ENCODE measurements around the gene PPM1F. TPM values are rescaled to one million over a fixed set of nuclear protein-coding genes. Genes with fewer than 3 reads are reported as not detected.

Gene PPM1F
- total and polyA plus RNA-seq, 2 experiments from 2014 or later, result 15.1 to 41.6 TPM

GRCh38 chr22:21996175-21996720 is 43.6 kb upstream of the PPM1F start:
- H3K9me3 ChIP-seq (ENCODE audit: low read depth), result no peaks in the 10 kb centered on the region
- WGBS, 2 experiments (ENCODE audit: low coverage in 1 of 2, low lambda C conversion rate in 2 of 2, missing lambda C conversion rate in 2 of 2), result 53 to 62% methylated on average over 5 of the region's 5 CpGs
- in situ Hi-C loops (cut with MboI), result no loop called here
- H3K27ac ChIP-seq, result no peak overlapping the region
- no peaks in the 10 kb centered on the region for H3K9me2 ChIP-seq (ENCODE audit: insufficient read depth)
- H3K4me1 ChIP-seq (ENCODE audit: insufficient read depth), result no peaks in the 10 kb centered on the region
- H3K9ac ChIP-seq, result no peak overlapping the region
- DNase-seq, result no peak
- H4K20me1 ChIP-seq (ENCODE audit: insufficient read depth), result no peaks in the 10 kb centered on the region
- H3K36me3 ChIP-seq (ENCODE audit: low read depth), result no peaks in the 10 kb centered on the region
- no peak overlapping the region for H2AFZ ChIP-seq
- H3K27me3 ChIP-seq (replicated peaks; ENCODE audit: insufficient read depth), result peaks cover 19% of the 10 kb centered on the region; the same call in 1 of the 2 replicates
- no peaks in the 10 kb centered on the region for H3K79me2 ChIP-seq (ENCODE audit: insufficient read depth)
- H3K4me3 ChIP-seq, result no peak overlapping the region
- TF ChIP-seq EZH2phosphoT487 (IDR thresholded peaks at IDR 0.05; ENCODE audit: insufficient read depth, low read depth), result no peak
- no peak for TF ChIP-seq EZH2 (IDR thresholded peaks at IDR 0.05; ENCODE audit: insufficient read depth, poor library complexity, severe bottlenecking)
- H3F3A ChIP-seq (ENCODE audit: insufficient read depth), result no peaks in the 10 kb centered on the region
- H3K4me2 ChIP-seq (ENCODE audit: unreplicated experiment), result no peak overlapping the region

DNA sequence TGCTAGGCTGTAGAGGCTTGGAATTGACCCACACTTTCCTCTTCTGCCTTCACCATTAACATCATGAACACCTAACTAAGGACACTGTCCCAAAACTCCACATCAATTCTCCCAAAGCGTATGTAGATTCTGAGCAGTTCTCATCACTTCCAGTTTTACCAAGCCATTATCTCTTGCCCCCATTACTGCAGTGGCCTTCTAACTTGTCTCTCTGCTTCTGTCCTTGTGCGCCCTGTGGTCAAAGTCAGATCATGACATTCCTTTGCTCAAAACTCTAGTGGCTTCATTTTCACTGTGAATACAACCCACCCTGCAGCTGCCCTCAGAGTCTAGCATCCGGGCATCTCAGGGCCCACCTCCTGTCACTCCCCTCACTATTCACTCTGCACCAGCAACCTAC is 43.0 kb upstream of the PPM1F start:
- 54 to 65% methylated on average over 3 of the region's 3 CpGs for WGBS, 2 experiments (ENCODE audit: low coverage in 1 of 2, low lambda C conversion rate in 2 of 2, missing lambda C conversion rate in 2 of 2)
- H4K20me1 ChIP-seq (ENCODE audit: insufficient read depth), result no peaks in the 10 kb centered on the region
- H3K9me3 ChIP-seq (ENCODE audit: low read depth), result no peaks in the 10 kb centered on the region
- no peak overlapping the region for H3K4me3 ChIP-seq
- no peak overlapping the region for H3K4me2 ChIP-seq (ENCODE audit: unreplicated experiment)
- H3K36me3 ChIP-seq (ENCODE audit: low read depth), result no peaks in the 10 kb centered on the region
- H3K79me2 ChIP-seq (ENCODE audit: insufficient read depth), result no peaks in the 10 kb centered on the region
- DNase-seq, result no peak
- peaks cover 19% of the 10 kb centered on the region; the same call in 1 of the 2 replicates for H3K27me3 ChIP-seq (replicated peaks; ENCODE audit: insufficient read depth)
- H2AFZ ChIP-seq, result no peak overlapping the region
- H3K27ac ChIP-seq, result no peak overlapping the region
- TF ChIP-seq EZH2 (IDR thresholded peaks at IDR 0.05; ENCODE audit: insufficient read depth, poor library complexity, severe bottlenecking) (no peak), EZH2phosphoT487 (IDR thresholded peaks at IDR 0.05; ENCODE audit: insufficient read depth, low read depth) (no peak)
- H3F3A ChIP-seq (ENCODE audit: insufficient read depth), result no peaks in the 10 kb centered on the region
- H3K9me2 ChIP-seq (ENCODE audit: insufficient read depth), result no peaks in the 10 kb centered on the region
- in situ Hi-C loops (cut with MboI), result no loop called here
- no peaks in the 10 kb centered on the region for H3K4me1 ChIP-seq (ENCODE audit: insufficient read depth)
- H3K9ac ChIP-seq, result no peak overlapping the region

GRCh38 chr22:21994881-21995444 is 42.3 kb upstream of the PPM1F start:
- no peak for TF ChIP-seq EZH2phosphoT487 (IDR thresholded peaks at IDR 0.05; ENCODE audit: insufficient read depth, low read depth)
- no peak for TF ChIP-seq EZH2 (IDR thresholded peaks at IDR 0.05; ENCODE audit: insufficient read depth, poor library complexity, severe bottlenecking)
- H3K79me2 ChIP-seq (ENCODE audit: insufficient read depth), result no peaks in the 10 kb centered on the region
- no peaks in the 10 kb centered on the region for H4K20me1 ChIP-seq (ENCODE audit: insufficient read depth)
- in situ Hi-C loops (cut with MboI), result no loop called here
- no peaks in the 10 kb centered on the region for H3K9me2 ChIP-seq (ENCODE audit: insufficient read depth)
- no peak overlapping the region for H3K9ac ChIP-seq
- no peak for DNase-seq
- H3K36me3 ChIP-seq (ENCODE audit: low read depth), result no peaks in the 10 kb centered on the region
- no peak overlapping the region for H3K27ac ChIP-seq
- H3K4me2 ChIP-seq (ENCODE audit: unreplicated experiment), result no peak overlapping the region
- no peak overlapping the region for H2AFZ ChIP-seq
- no peaks in the 10 kb centered on the region for H3K4me1 ChIP-seq (ENCODE audit: insufficient read depth)
- H3K9me3 ChIP-seq (ENCODE audit: low read depth), result no peaks in the 10 kb centered on the region
- no peak overlapping the region for H3K4me3 ChIP-seq
- H3F3A ChIP-seq (ENCODE audit: insufficient read depth), result no peaks in the 10 kb centered on the region
- H3K27me3 ChIP-seq (replicated peaks; ENCODE audit: insufficient read depth), result peaks cover 19% of the 10 kb centered on the region; the same call in 1 of the 2 replicates
- WGBS, 2 experiments (ENCODE audit: low coverage in 1 of 2, low lambda C conversion rate in 2 of 2, missing lambda C conversion rate in 2 of 2), result 63 to 70% methylated on average over 3 of the region's 3 CpGs

DNA sequence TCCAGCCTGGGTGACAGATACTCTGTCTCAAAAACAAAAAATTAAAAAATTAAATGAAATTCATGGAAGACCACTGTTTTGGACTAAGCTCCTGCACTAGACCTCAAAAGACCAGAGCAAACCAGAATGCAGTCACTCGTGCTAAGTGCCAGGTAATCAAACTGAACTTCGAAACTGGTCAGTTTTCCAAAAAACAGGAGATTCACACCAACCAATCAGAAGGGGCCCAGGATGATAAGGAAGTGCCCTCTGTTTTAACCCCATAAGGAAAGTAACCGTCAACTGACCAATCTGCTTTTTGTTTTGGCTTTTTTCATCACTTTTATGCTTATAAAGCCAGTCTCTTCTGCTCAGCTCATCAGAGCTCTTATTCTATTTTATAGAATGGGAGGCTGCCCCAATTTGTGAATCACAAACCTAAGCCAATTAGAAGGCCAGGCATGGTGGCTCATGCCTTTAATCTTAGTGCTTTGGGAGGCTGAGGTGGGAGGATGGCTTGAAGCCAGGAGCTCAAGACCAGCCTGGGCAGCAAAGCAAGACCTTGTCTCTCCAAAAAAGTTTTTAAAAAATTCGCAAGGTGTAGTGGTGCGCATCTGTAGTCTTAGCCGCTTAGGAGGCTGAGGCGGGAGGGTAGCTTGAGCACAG is 40.1 kb upstream of the PPM1F start:
- H3K9ac ChIP-seq, result no peak overlapping the region
- no peaks in the 10 kb centered on the region for H3K9me2 ChIP-seq (ENCODE audit: insufficient read depth)
- in situ Hi-C loops (cut with MboI), result no loop called here
- no peaks in the 10 kb centered on the region for H3K4me1 ChIP-seq (ENCODE audit: insufficient read depth)
- no peaks in the 10 kb centered on the region for H3K79me2 ChIP-seq (ENCODE audit: insufficient read depth)
- WGBS, 2 experiments (ENCODE audit: low coverage in 1 of 2, low lambda C conversion rate in 2 of 2, missing lambda C conversion rate in 2 of 2), result 57 to 66% methylated on average over 7 of the region's 7 CpGs
- no peaks in the 10 kb centered on the region for H3F3A ChIP-seq (ENCODE audit: insufficient read depth)
- peaks cover 14% of the 10 kb centered on the region; the same call in 1 of the 2 replicates for H3K27me3 ChIP-seq (replicated peaks; ENCODE audit: insufficient read depth)
- H3K27ac ChIP-seq, result no peak overlapping the region
- H3K36me3 ChIP-seq (ENCODE audit: low read depth), result no peaks in the 10 kb centered on the region
- peak overlapping the region; percentile 29; the same call in 1 of the 2 replicates for H2AFZ ChIP-seq
- H3K4me2 ChIP-seq (ENCODE audit: unreplicated experiment), result no peak overlapping the region
- H3K4me3 ChIP-seq, result no peak overlapping the region
- no peaks in the 10 kb centered on the region for H4K20me1 ChIP-seq (ENCODE audit: insufficient read depth)
- DNase-seq, result no peak
- H3K9me3 ChIP-seq (ENCODE audit: low read depth), result no peaks in the 10 kb centered on the region
- TF ChIP-seq EZH2 (IDR thresholded peaks at IDR 0.05; ENCODE audit: insufficient read depth, poor library complexity, severe bottlenecking), result no peak
- TF ChIP-seq EZH2phosphoT487 (IDR thresholded peaks at IDR 0.05; ENCODE audit: insufficient read depth, low read depth), result no peak
